ENCODE results near the gene NRP1.
"Not testable (repeated sequence)": the region's sequence is repeated elsewhere in the genome, so short reads cannot be mapped to it uniquely, and the experiment has no call there.

NRP1 gene

GRCh38 chr10:33315891-33316290, 18.6 kb downstream of the NRP1 start:
- DNase-seq = no peak

GRCh38 chr10:33314811-33315561, 19.5 kb downstream of the NRP1 start:
- no peak for DNase-seq

GRCh38 chr10:33311640-33312039, 22.8 kb downstream of the NRP1 start:
- no peak for DNase-seq

- no peak for DNase-seq
These were observed 23.6 kb downstream of the NRP1 start for GRCh38 chr10:33310853-33311252.

- DNase-seq = no peak
These were observed 25.1 kb downstream of the NRP1 start for GRCh38 chr10:33309406-33309805.

- DNase-seq = no peak
These were observed 26.6 kb downstream of the NRP1 start for GRCh38 chr10:33307835-33308234.

- DNase-seq = no peak
These were observed 27.6 kb downstream of the NRP1 start for GRCh38 chr10:33306701-33307519.

GRCh38 chr10:33306126-33306525, 28.3 kb downstream of the NRP1 start:
- DNase-seq = no peak

GRCh38 chr10:33304423-33305225, 29.8 kb downstream of the NRP1 start:
- DNase-seq = no peak

- no peak for DNase-seq
These were observed 30.5 kb downstream of the NRP1 start for GRCh38 chr10:33303988-33304387.

- no peak for DNase-seq
These were observed 32.1 kb downstream of the NRP1 start for GRCh38 chr10:33302208-33302829.

- DNase-seq = no peak
These were observed 33.2 kb downstream of the NRP1 start for GRCh38 chr10:33301097-33301789.

GRCh38 chr10:33300544-33300943, 33.9 kb downstream of the NRP1 start:
- DNase-seq = not testable (repeated sequence)

- DNase-seq = no peak
These were observed 35.6 kb downstream of the NRP1 start for GRCh38 chr10:33298893-33299292.

- DNase-seq = no peak
These were observed 36.4 kb downstream of the NRP1 start for GRCh38 chr10:33298110-33298509.

- DNase-seq = no peak
These were observed 38.6 kb downstream of the NRP1 start for GRCh38 chr10:33295851-33296250.

GRCh38 chr10:33293531-33294170, 40.8 kb downstream of the NRP1 start:
- DNase-seq = no peak

- no peak for DNase-seq
These were observed 41.4 kb downstream of the NRP1 start for GRCh38 chr10:33293076-33293475.

GRCh38 chr10:33291053-33291592, 43.3 kb downstream of the NRP1 start:
- no peak for DNase-seq

GRCh38 chr10:33290321-33291052, 44.0 kb downstream of the NRP1 start:
- DNase-seq = no peak

GRCh38 chr10:33289776-33290175, 44.7 kb downstream of the NRP1 start:
- no peak for DNase-seq
